Epidermal melanocyte (primary cell): ENCODE measurements around the gene CELSR1.

Source experiments
- DNase-seq: peaks from one replicate; pipeline ENCODE4 v3.0.0; 2011; ENCODE audit warnings: low spot score; ENCODE audit not compliant: insufficient read length

The CELSR1 gene, protein sequence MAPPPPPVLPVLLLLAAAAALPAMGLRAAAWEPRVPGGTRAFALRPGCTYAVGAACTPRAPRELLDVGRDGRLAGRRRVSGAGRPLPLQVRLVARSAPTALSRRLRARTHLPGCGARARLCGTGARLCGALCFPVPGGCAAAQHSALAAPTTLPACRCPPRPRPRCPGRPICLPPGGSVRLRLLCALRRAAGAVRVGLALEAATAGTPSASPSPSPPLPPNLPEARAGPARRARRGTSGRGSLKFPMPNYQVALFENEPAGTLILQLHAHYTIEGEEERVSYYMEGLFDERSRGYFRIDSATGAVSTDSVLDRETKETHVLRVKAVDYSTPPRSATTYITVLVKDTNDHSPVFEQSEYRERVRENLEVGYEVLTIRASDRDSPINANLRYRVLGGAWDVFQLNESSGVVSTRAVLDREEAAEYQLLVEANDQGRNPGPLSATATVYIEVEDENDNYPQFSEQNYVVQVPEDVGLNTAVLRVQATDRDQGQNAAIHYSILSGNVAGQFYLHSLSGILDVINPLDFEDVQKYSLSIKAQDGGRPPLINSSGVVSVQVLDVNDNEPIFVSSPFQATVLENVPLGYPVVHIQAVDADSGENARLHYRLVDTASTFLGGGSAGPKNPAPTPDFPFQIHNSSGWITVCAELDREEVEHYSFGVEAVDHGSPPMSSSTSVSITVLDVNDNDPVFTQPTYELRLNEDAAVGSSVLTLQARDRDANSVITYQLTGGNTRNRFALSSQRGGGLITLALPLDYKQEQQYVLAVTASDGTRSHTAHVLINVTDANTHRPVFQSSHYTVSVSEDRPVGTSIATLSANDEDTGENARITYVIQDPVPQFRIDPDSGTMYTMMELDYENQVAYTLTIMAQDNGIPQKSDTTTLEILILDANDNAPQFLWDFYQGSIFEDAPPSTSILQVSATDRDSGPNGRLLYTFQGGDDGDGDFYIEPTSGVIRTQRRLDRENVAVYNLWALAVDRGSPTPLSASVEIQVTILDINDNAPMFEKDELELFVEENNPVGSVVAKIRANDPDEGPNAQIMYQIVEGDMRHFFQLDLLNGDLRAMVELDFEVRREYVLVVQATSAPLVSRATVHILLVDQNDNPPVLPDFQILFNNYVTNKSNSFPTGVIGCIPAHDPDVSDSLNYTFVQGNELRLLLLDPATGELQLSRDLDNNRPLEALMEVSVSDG (N-terminal part only)

DNA sequence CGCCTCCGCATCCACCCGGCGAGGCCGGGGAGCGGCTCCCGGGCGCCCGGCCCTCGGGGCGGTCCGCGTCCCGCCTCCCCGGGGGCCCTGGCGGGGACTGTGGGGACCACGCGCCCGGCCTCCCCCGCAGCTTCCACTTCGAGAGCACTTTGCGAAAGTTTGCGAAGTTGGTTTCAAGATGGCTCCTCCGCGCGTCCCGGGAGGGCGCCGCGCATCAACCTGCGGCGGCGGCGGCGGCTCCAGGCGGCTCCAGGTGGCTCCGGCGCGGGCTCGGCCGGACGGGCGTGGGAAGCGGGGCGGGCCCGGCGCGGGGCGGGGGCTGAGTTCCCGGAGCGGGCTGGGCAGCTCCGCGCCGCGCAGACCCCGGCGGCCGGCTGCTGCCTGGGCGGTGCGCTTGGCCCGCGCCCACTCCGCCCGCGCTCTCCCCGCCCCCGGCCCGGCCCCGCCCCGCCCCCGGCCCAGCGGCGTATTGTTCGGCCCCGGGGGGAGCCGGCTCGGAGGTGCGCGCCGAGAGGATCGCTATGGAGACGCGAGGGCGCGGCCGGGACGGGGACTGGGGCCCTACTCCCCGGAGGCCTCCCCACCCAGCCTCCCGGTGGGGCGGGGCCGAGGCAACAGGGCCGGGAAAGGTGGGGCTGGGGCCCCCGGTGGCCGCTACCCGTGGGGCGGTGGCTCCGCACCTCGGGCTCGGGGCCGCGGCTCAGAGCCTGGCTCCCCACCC lies at the start of gene CELSR1:
Gene CELSR1, minus strand, starts transcription at position 396 of the 721 bp plus-strand sequence. CDS start 450 bp downstream, outside the sequence.
- no peak for DNase-seq

DNA sequence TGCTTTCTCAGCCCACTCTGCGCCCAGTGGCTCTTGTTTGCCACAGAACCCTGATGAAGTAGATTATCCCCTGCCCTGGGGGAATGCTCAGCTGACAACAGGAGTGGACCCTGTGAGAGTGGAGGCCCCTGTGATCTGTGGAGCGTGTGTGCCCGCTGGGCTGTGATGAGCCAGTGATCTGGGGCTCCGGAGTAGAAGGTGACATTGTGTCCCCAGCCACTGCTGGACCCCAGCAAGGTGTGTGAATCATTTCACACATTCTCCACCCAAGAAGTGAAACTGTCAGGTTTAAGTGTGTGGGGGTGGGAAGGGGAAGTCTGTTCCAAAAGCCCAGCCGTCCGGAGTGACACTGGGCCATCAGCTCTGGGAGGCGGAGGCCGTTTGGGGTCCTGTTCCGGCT lies 49.6 kb upstream of the CELSR1 start:
- DNase-seq = no peak

DNA sequence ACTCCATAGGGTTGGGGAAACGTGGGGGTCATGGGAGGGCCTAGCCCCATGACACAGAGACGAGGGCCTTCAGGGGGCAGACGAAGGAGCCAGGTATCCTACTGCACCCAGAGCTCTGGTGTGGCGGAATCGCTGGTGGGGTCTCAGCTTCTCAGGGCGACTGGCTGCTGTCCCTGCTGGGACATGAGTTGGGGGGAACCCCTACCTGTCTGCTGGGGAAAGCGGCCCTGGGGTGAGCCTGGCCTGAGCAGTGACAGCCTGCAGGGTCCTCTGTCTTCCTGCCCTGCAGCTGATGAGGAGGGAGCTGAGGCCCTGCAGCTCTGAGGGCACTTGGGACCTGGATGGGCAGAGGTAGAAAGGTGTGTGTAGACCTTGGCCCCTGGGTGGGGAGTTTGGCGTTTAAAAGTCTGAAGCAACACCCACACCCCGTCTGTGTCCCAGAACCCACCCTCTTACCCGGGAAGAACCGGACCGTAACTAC lies 49.2 kb upstream of the CELSR1 start:
- DNase-seq = no peak

- DNase-seq = no peak
Measured at GRCh38 chr22:46586123-46586519, 48.7 kb upstream of the CELSR1 start.

DNA sequence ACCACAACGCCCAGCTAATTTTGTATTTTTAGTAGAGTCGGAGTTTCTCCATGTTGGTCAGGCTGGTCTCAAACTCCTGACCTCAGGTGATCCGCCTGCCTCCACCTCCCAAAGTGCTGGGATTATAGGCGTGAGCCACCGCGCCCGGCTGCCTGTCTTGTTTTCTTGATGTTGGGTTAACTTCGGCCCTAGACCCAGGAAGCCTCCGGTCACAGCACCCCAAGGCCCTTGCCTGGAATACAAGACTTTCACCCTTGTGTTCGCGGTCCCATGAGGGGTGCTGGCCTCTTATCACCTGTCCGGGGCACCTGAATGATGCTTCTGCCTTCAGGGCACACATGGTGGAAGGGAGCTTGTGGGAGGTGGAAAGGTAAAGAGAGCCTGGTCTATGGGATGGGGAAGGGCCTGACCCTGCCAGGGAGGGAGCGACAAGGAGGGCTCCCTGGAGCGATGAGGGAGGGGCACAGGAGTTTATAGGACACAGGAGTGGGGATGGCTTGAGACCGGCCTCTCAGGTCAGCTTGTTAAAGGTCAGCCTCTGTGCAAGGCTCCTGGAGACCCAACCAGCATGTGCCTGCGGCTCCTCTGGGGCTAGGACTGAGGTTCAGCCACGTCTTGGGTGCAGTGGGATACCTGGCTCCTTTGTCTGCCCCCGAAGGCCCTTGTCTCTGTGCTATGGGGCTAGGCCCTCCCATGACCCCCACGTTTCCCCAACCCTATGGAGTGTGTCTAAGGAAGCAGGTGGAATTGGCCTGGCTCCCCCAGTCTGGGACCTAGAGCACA lies 48.1 kb upstream of the CELSR1 start:
- no peak for DNase-seq

GRCh38 chr22:46584081-46584921 lies 46.9 kb upstream of the CELSR1 start:
- DNase-seq = no peak

DNA sequence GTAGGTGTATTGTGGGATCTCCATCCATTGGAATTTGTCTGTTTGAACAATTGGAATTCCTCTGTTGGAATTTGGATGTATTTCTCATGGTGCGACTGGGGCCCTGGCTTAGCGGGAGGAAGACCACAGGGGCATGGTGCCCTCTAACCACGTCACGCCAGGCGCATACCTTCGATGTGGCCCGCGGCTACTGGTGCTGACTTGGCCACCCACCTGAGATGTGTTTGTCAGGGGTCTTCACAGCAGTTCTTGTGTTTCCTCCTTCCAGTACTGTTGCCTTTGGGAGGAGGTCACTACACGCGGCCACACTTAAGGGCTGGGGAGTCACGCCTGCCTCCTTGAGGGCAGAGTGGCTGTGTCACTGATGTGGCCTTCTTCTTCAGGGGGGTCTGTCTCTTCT lies 46.2 kb upstream of the CELSR1 start:
- DNase-seq = no peak

DNA sequence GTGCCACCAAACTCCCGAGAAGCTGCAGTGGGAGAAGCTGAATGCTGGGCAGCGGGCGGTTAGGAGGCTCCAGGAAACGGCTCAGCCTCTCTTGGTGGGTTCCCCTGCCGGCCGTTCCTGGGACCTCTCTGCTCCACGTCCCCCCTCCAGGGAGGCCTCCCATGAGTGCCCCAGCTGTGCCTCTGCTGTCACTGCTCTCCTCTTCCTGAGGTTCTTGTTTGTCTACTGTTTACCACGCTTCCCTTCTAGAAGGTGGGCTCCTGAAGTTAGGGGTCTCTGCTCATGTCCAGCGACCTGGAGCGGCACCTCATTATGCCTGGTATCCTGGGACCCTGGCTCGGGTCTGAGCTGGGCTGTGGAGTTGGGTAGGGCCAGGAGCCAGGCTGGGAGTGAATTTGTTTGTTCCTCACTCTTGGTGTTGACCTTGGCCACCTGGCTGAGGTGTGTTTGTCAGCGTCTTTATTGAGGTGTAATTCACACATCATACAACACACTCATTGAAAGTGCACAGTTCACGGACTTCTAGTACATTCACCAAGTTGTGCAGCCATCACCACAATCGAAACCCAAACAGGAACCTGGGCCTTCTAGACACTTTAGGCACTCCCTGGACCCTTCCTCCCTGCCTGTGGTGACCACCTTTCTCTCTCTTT lies 45.0 kb upstream of the CELSR1 start:
- DNase-seq = no peak

- no peak for DNase-seq
Measured at GRCh38 chr22:46581538-46582244, 44.3 kb upstream of the CELSR1 start.

GRCh38 chr22:46580940-46581537 lies 43.6 kb upstream of the CELSR1 start:
- no peak for DNase-seq

DNA sequence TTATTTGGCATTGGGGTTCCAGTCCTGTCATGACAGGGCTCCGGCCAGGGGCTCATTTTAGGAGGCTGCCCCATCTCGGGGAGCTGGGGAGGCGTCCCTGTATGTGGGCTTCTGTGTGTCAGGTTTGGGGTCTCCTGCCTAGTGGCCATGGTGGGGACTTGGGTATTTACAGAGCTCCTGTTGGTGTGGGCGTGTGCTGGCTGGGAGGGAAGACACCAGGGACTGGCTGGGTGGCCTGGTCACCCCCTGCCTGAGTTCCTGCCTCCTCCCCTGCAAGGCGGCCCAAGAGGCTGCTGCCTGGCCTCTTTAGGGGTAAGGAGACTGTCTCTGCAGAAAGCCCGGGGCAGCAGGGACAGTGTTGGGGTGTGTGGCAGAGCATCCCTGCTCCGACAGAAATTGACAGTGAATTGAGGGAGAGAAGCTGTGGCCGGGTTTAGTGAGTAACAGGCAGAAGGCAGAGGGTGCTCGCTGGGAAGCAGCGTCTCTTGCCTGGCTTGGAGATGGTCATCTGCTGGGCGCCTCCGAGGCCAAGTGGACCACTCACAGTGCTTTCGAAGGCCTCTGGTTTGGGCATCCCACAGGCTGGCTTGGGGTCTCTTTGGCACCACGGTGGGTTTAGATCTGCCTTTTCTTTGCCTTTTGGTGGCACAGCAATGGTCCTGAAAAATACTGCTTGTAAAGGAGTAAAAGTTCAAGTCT lies 42.5 kb upstream of the CELSR1 start:
- no peak for DNase-seq

GRCh38 chr22:46578824-46579561 lies 41.6 kb upstream of the CELSR1 start:
- DNase-seq = no peak

- no peak for DNase-seq
Measured at GRCh38 chr22:46578251-46578823, 40.9 kb upstream of the CELSR1 start.

DNA sequence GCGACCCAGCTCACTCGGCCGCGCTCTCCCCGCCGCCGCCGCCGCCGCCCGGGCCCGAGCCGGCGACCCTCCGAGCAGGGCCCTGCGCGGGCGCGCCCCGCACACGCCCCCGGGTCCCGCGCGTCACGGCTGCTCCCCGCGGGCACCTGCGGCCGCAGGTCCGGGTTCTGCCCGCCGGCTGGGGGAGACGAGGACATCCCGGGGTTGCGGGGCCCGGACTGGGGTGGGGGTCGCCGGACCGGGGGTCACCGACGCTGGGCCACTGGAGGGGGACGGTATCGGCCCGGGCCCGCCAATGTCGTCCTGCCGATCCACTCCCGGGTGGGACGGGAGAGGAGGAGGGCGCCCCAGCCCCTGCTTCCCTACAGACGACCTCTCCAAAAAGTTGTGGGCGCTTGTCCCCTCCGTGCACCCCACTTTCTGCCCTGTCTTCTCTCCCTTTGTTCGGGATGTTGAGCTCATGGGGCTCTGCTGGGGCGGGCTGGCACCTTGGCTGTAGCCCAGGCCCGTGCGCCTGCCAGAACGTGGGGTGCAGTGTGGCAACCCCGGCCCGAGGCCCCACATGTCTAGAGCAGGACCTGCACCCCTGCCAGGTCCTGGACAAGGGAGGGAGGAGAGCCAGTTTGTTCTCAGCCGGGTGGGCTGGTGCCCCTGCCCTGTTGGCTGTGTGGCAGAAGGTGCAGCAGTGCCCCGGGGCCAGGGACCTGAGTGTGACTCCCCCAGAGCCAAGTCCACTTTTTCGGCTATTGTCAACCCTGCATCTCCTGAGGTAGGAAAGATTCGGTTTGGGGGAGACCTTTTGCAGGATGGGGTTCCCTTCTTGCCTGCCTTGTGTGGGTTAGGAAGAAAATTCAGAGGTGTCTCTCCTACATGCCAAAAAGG lies 40.2 kb upstream of the CELSR1 start:
- DNase-seq = no peak
